ENCODE results near the gene MOG.

DNA sequence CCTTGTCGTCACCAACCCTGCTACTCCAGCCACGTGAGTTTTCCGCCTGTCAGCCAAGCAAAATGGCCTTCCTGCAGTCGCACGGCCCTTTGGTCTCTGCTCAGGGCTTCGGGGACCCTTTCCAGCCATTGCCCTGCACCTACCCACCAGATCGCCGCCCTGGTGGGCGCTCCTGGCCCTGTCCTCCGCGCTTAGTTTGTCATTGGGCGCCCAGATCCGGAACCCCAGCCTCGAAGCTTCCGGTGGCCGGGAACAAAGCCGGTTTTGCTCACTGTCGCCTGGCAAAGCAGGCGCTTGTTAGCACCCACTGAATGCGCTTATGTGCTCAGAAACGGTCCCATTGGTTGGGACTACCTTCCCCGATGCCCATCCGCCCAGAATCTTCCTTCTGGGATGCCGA, 23.5 kb downstream of the MOG start:
- no peak for TF ChIP-seq CTCF (IDR thresholded peaks at IDR 0.05; ENCODE audit: insufficient read depth, low read length)
- no peak for TF ChIP-seq POLR2AphosphoS5 (IDR thresholded peaks at IDR 0.05; ENCODE audit: low read depth)
- no peak for TF ChIP-seq SPI1 (IDR thresholded peaks at IDR 0.05; ENCODE audit: borderline replicate concordance, low read depth)
- TF ChIP-seq, protein P1, sequence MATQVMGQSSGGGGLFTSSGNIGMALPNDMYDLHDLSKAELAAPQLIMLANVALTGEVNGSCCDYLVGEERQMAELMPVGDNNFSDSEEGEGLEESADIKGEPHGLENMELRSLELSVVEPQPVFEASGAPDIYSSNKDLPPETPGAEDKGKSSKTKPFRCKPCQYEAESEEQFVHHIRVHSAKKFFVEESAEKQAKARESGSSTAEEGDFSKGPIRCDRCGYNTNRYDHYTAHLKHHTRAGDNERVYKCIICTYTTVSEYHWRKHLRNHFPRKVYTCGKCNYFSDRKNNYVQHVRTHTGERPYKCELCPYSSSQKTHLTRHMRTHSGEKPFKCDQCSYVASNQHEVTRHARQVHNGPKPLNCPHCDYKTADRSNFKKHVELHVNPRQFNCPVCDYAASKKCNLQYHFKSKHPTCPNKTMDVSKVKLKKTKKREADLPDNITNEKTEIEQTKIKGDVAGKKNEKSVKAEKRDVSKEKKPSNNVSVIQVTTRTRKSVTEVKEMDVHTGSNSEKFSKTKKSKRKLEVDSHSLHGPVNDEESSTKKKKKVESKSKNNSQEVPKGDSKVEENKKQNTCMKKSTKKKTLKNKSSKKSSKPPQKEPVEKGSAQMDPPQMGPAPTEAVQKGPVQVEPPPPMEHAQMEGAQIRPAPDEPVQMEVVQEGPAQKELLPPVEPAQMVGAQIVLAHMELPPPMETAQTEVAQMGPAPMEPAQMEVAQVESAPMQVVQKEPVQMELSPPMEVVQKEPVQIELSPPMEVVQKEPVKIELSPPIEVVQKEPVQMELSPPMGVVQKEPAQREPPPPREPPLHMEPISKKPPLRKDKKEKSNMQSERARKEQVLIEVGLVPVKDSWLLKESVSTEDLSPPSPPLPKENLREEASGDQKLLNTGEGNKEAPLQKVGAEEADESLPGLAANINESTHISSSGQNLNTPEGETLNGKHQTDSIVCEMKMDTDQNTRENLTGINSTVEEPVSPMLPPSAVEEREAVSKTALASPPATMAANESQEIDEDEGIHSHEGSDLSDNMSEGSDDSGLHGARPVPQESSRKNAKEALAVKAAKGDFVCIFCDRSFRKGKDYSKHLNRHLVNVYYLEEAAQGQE (IDR thresholded peaks at IDR 0.05; ENCODE audit: insufficient replicate concordance, low read depth), result no peak

Measured in HL-60 (cell line).